ENCODE data around the gene P2RX1.

Gene P2RX1

GRCh38 chr17:3926860-3927627 is 10.8 kb upstream of the P2RX1 start:
- H3K4me3 ChIP-seq (ENCODE audit: low read depth in 1 of 2, low read length in 1 of 2), result no peak overlapping the region
- no peaks in the 10 kb centered on the region for H3K4me1 ChIP-seq (ENCODE audit: control insufficient read depth in 1 of 2, insufficient read depth in 1 of 2, low read depth in 1 of 2, low read length in 1 of 2)
- H3K9me3 ChIP-seq, result no peaks in the 10 kb centered on the region
- peak overlapping the region; percentile 46 for H3K27ac ChIP-seq
- peaks cover 91% of the 10 kb centered on the region for H3K36me3 ChIP-seq
- H3K27me3 ChIP-seq, result no peaks in the 10 kb centered on the region
- TF ChIP-seq CTCF (IDR thresholded peaks at IDR 0.05), result no peak

GRCh38 chr17:3925684-3926485 is 9.6 kb upstream of the P2RX1 start:
- Histone ChIP-seq H3K4me3 (ENCODE audit: low read depth in 1 of 2, low read length in 1 of 2) (no peak overlapping the region), H3K27ac (peak overlapping the region; percentile 61), H3K36me3 (peaks cover 80% of the 10 kb centered on the region), H3K27me3 (no peaks in the 10 kb centered on the region), H3K9me3 (no peaks in the 10 kb centered on the region), H3K4me1 (ENCODE audit: control insufficient read depth in 1 of 2, insufficient read depth in 1 of 2, low read depth in 1 of 2, low read length in 1 of 2) (no peaks in the 10 kb centered on the region)
- TF ChIP-seq CTCF (IDR thresholded peaks at IDR 0.05), result no peak

- Histone ChIP-seq H3K27me3 (no peaks in the 10 kb centered on the region), H3K4me1 (ENCODE audit: control insufficient read depth in 1 of 2, insufficient read depth in 1 of 2, low read depth in 1 of 2, low read length in 1 of 2) (no peaks in the 10 kb centered on the region), H3K9me3 (no peaks in the 10 kb centered on the region), H3K4me3 (ENCODE audit: low read depth in 1 of 2, low read length in 1 of 2) (no peak overlapping the region), H3K36me3 (peaks cover 69% of the 10 kb centered on the region), H3K27ac (peak overlapping the region; percentile 61)
- no peak for TF ChIP-seq CTCF (IDR thresholded peaks at IDR 0.05)
Observed at GRCh38 chr17:3924512-3925350, 8.5 kb upstream of the P2RX1 start.

GRCh38 chr17:3923466-3924190 is 7.4 kb upstream of the P2RX1 start:
- no peaks in the 10 kb centered on the region for H3K9me3 ChIP-seq
- H3K36me3 ChIP-seq, result peaks cover 58% of the 10 kb centered on the region
- peaks cover 6 to 7% of the 10 kb centered on the region in 2 experiments for H3K4me1 ChIP-seq (ENCODE audit: control insufficient read depth in 1 of 2, insufficient read depth in 1 of 2, low read depth in 1 of 2, low read length in 1 of 2)
- peak overlapping the region; percentile 61 for H3K27ac ChIP-seq
- H3K27me3 ChIP-seq, result no peaks in the 10 kb centered on the region
- no peak overlapping the region for H3K4me3 ChIP-seq (ENCODE audit: low read depth in 1 of 2, low read length in 1 of 2)
- TF ChIP-seq CTCF (IDR thresholded peaks at IDR 0.05), result no peak

GRCh38 chr17:3922765-3923164 is 6.5 kb upstream of the P2RX1 start:
- peaks cover 49% of the 10 kb centered on the region for H3K36me3 ChIP-seq
- no peak overlapping the region for H3K4me3 ChIP-seq (ENCODE audit: low read depth in 1 of 2, low read length in 1 of 2)
- H3K9me3 ChIP-seq, result no peaks in the 10 kb centered on the region
- H3K4me1 ChIP-seq (ENCODE audit: control insufficient read depth in 1 of 2, insufficient read depth in 1 of 2, low read depth in 1 of 2, low read length in 1 of 2), result peaks cover 10 to 13% of the 10 kb centered on the region in 2 experiments
- H3K27ac ChIP-seq, result peak overlapping the region; percentile 61
- TF ChIP-seq CTCF (IDR thresholded peaks at IDR 0.05), result no peak
- H3K27me3 ChIP-seq, result no peaks in the 10 kb centered on the region

Measured in neutrophil (primary cell).